ENCODE results near the gene TMC5.

DNA sequence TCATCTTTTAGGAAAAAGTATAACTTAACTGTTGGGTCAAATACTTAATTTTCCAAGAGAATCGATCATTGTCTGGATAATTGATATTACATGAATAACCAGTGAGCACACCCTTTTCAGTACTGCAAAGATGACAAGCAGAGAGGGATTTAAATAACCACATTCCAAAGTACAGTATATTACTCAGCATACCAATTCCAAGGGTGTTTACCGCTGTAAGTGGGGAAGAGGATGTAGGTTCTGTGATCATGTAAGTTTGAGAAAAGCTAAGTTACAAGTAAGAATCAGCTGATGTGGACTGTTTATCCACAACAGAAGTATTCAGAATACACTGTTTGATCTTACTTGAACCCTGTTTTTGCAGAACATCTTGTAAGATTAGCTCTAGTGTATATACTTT is 98.1 kb downstream of the TMC5 start:
- TF ChIP-seq, protein P1, sequence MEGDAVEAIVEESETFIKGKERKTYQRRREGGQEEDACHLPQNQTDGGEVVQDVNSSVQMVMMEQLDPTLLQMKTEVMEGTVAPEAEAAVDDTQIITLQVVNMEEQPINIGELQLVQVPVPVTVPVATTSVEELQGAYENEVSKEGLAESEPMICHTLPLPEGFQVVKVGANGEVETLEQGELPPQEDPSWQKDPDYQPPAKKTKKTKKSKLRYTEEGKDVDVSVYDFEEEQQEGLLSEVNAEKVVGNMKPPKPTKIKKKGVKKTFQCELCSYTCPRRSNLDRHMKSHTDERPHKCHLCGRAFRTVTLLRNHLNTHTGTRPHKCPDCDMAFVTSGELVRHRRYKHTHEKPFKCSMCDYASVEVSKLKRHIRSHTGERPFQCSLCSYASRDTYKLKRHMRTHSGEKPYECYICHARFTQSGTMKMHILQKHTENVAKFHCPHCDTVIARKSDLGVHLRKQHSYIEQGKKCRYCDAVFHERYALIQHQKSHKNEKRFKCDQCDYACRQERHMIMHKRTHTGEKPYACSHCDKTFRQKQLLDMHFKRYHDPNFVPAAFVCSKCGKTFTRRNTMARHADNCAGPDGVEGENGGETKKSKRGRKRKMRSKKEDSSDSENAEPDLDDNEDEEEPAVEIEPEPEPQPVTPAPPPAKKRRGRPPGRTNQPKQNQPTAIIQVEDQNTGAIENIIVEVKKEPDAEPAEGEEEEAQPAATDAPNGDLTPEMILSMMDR (IDR thresholded peaks at IDR 0.05; ENCODE audit: low read depth, low read length, missing input control) = no peak
- TF ChIP-seq, protein P2, sequence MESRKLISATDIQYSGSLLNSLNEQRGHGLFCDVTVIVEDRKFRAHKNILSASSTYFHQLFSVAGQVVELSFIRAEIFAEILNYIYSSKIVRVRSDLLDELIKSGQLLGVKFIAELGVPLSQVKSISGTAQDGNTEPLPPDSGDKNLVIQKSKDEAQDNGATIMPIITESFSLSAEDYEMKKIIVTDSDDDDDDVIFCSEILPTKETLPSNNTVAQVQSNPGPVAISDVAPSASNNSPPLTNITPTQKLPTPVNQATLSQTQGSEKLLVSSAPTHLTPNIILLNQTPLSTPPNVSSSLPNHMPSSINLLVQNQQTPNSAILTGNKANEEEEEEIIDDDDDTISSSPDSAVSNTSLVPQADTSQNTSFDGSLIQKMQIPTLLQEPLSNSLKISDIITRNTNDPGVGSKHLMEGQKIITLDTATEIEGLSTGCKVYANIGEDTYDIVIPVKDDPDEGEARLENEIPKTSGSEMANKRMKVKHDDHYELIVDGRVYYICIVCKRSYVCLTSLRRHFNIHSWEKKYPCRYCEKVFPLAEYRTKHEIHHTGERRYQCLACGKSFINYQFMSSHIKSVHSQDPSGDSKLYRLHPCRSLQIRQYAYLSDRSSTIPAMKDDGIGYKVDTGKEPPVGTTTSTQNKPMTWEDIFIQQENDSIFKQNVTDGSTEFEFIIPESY (IDR thresholded peaks at IDR 0.05) = no peak
- TF ChIP-seq RAD21 (IDR thresholded peaks at IDR 0.05) (no peak), NR2F2 (IDR thresholded peaks at IDR 0.05) (no peak), TAF1 (conservative IDR thresholded peaks at IDR 0.05) (no peak), EGR1 (IDR thresholded peaks at IDR 0.05; ENCODE audit: low read depth in 2 of 2) (no peak)
- TF ChIP-seq, protein P3, sequence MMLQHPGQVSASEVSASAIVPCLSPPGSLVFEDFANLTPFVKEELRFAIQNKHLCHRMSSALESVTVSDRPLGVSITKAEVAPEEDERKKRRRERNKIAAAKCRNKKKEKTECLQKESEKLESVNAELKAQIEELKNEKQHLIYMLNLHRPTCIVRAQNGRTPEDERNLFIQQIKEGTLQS (IDR thresholded peaks at IDR 0.05) = no peak
- TF ChIP-seq, protein P4, sequence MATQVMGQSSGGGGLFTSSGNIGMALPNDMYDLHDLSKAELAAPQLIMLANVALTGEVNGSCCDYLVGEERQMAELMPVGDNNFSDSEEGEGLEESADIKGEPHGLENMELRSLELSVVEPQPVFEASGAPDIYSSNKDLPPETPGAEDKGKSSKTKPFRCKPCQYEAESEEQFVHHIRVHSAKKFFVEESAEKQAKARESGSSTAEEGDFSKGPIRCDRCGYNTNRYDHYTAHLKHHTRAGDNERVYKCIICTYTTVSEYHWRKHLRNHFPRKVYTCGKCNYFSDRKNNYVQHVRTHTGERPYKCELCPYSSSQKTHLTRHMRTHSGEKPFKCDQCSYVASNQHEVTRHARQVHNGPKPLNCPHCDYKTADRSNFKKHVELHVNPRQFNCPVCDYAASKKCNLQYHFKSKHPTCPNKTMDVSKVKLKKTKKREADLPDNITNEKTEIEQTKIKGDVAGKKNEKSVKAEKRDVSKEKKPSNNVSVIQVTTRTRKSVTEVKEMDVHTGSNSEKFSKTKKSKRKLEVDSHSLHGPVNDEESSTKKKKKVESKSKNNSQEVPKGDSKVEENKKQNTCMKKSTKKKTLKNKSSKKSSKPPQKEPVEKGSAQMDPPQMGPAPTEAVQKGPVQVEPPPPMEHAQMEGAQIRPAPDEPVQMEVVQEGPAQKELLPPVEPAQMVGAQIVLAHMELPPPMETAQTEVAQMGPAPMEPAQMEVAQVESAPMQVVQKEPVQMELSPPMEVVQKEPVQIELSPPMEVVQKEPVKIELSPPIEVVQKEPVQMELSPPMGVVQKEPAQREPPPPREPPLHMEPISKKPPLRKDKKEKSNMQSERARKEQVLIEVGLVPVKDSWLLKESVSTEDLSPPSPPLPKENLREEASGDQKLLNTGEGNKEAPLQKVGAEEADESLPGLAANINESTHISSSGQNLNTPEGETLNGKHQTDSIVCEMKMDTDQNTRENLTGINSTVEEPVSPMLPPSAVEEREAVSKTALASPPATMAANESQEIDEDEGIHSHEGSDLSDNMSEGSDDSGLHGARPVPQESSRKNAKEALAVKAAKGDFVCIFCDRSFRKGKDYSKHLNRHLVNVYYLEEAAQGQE (IDR thresholded peaks at IDR 0.05) = no peak

Data from liver (tissue), 3 donors.